ENCODE measurements around the gene AQP12A. TPM values are rescaled to one million over a fixed set of nuclear protein-coding genes. Genes with fewer than 3 reads are reported as not detected.

AQP12A gene
- total RNA-seq, 1 experiment from 2014 or later, result not detected

GRCh38 chr2:240725671-240726070 lies 34.0 kb downstream of the AQP12A start:
- no TSS peak for BruUV-seq (replicated peaks)
- Histone ChIP-seq H3K4me1 (ENCODE audit: control insufficient read depth, insufficient read depth, low read length) (no peaks in the 10 kb centered on the region), H3K27ac (ENCODE audit: low read length) (no peak overlapping the region), H3K36me3 (ENCODE audit: control insufficient read depth, insufficient read depth, low read length) (no peaks in the 10 kb centered on the region), H3K27me3 (ENCODE audit: control insufficient read depth, insufficient read depth, low read length) (no peaks in the 10 kb centered on the region), H3K9me3 (ENCODE audit: control insufficient read depth, insufficient read depth, low read depth, low read length) (no peaks in the 10 kb centered on the region), H3K4me3 (ENCODE audit: low read depth in 2 of 2, low read length in 2 of 2) (no peak overlapping the region)
- DNase-seq (ENCODE audit: low read depth, low spot score), result no peak
- TF ChIP-seq, protein P1, sequence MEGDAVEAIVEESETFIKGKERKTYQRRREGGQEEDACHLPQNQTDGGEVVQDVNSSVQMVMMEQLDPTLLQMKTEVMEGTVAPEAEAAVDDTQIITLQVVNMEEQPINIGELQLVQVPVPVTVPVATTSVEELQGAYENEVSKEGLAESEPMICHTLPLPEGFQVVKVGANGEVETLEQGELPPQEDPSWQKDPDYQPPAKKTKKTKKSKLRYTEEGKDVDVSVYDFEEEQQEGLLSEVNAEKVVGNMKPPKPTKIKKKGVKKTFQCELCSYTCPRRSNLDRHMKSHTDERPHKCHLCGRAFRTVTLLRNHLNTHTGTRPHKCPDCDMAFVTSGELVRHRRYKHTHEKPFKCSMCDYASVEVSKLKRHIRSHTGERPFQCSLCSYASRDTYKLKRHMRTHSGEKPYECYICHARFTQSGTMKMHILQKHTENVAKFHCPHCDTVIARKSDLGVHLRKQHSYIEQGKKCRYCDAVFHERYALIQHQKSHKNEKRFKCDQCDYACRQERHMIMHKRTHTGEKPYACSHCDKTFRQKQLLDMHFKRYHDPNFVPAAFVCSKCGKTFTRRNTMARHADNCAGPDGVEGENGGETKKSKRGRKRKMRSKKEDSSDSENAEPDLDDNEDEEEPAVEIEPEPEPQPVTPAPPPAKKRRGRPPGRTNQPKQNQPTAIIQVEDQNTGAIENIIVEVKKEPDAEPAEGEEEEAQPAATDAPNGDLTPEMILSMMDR (IDR thresholded peaks at IDR 0.05), result no peak
- no peak for TF ChIP-seq TCF7L2 (IDR thresholded peaks at IDR 0.05; ENCODE audit: low read depth, low read length)
- TF ChIP-seq POLR2AphosphoS5 (IDR thresholded peaks at IDR 0.05; ENCODE audit: low read depth, low read length), result no peak
- no peak for TF ChIP-seq REST (IDR thresholded peaks at IDR 0.05; ENCODE audit: insufficient read depth in 1 of 2, low read depth in 2 of 2, low read length in 1 of 2)
- no peak for TF ChIP-seq SIN3A (IDR thresholded peaks at IDR 0.05; ENCODE audit: borderline replicate concordance, insufficient read depth, low read depth, low read length)
- in situ Hi-C loops (cut with HindIII; ENCODE audit: low pct_unique_long_range_greater_than_20kb, low sequenced_read_pairs) (no loop called here), intact Hi-C loops (cut with micrococcal nuclease; ENCODE audit: unreplicated experiment) (no loop called here)
- ChIA-PET CTCF (no interaction called here), POLR2A (no interaction called here)
- ATAC-seq, result no peak

DNA sequence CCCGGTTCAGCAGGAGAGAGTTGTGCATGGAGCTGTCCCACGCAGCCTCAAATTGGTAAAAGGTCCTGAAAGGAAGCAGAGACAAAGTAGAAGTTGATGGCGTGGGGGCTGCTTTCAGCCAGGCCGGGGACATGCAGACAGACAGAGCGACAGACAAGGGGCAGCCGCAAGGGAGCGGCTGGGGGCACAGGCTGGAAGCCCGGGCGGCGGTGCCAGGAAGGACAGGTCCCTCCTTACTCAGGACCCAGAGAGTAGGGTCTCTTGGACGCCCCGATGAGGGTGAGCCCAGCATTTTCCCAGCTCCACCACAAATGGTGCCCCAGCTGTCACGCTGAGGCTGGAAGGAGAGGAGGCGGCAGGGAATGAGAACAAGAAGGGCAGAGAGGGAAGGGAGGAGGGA lies 35.2 kb downstream of the AQP12A start:
- intact Hi-C loops (cut with micrococcal nuclease; ENCODE audit: unreplicated experiment), result no loop called here
- Histone ChIP-seq H3K4me1 (ENCODE audit: control insufficient read depth, insufficient read depth, low read length) (no peaks in the 10 kb centered on the region), H3K27me3 (ENCODE audit: control insufficient read depth, insufficient read depth, low read length) (no peaks in the 10 kb centered on the region), H3K36me3 (ENCODE audit: control insufficient read depth, insufficient read depth, low read length) (no peaks in the 10 kb centered on the region), H3K4me3 (ENCODE audit: low read depth in 2 of 2, low read length in 2 of 2) (no peak overlapping the region), H3K9me3 (ENCODE audit: control insufficient read depth, insufficient read depth, low read depth, low read length) (no peaks in the 10 kb centered on the region), H3K27ac (ENCODE audit: low read length) (no peak overlapping the region)
- BruUV-seq (replicated peaks), result no TSS peak
- in situ Hi-C loops (cut with HindIII; ENCODE audit: low pct_unique_long_range_greater_than_20kb, low sequenced_read_pairs), result no loop called here
- POLR2A ChIA-PET, result no interaction called here
- TF ChIP-seq SIN3A (IDR thresholded peaks at IDR 0.05; ENCODE audit: borderline replicate concordance, insufficient read depth, low read depth, low read length), result no peak
- no peak for TF ChIP-seq TCF7L2 (IDR thresholded peaks at IDR 0.05; ENCODE audit: low read depth, low read length)
- no peak for TF ChIP-seq REST (IDR thresholded peaks at IDR 0.05; ENCODE audit: insufficient read depth in 1 of 2, low read depth in 2 of 2, low read length in 1 of 2)
- TF ChIP-seq, protein P1 (IDR thresholded peaks at IDR 0.05), result no peak
- TF ChIP-seq POLR2AphosphoS5 (IDR thresholded peaks at IDR 0.05; ENCODE audit: low read depth, low read length), result no peak
- ATAC-seq (no peak), DNase-seq (ENCODE audit: low read depth, low spot score) (no peak)
- CTCF ChIA-PET, result no interaction called here
